OCI-LY3 (cell line): Measurements from ENCODE around the gene DZIP1L.

ENCODE experiments used
- H2AFZ ChIP-seq: fragments of 200-600, 300-600 bp; shearing (Covaris generic); 2 replicates; pipeline ENCODE4 v1.6.0; 2014; ENCODE audit warnings: antibody characterized with exemption, low read depth, low read length
- H3K27ac ChIP-seq: fragments of 200-600, 300-600 bp; sonication (generic); 2 replicates; pipeline ENCODE4 v1.5.1; 2014; ENCODE audit warnings: mild to moderate bottlenecking, low read length, moderate library complexity, mixed read lengths
- H3K27me3 ChIP-seq: fragments of 200-600, 300-600 bp; sonication (generic); 2 replicates; pipeline ENCODE4 v1.6.1; 2014; ENCODE audit warnings: low read depth, low read length, mixed read lengths
- H3K36me3 ChIP-seq: fragments of 200-600, 300-600 bp; sonication (generic); replicated peaks from 2 replicates; pipeline ENCODE3; 2014; ENCODE audit warnings: low read depth, low read length, mixed read lengths
- H3K4me1 ChIP-seq: fragments of 300-600, 200-600 bp; sonication (generic); 2 replicates; pipeline ENCODE4 v1.6.1; 2014; ENCODE audit warnings: low read length, mixed read lengths
- H3K4me2 ChIP-seq: fragments of 200-600, 300-600 bp; sonication (generic); 2 replicates; pipeline ENCODE4 v1.6.1; 2014; ENCODE audit warnings: low read length, mixed read lengths
- H3K4me3 ChIP-seq: fragments of 300-600, 200-600 bp; sonication (generic); 2 replicates; pipeline ENCODE4 v1.5.1; 2014; ENCODE audit warnings: antibody characterized with exemption, mild to moderate bottlenecking, low read length, moderate library complexity
- H3K79me2 ChIP-seq: fragments of 300-600, 200-600 bp; shearing (Covaris generic); 2 replicates; pipeline ENCODE4 v1.6.1; 2014; ENCODE audit warnings: mild to moderate bottlenecking, low read length, mixed read lengths
- H3K9ac ChIP-seq: fragments of 300-600, 200-600 bp; shearing (Covaris generic); 2 replicates; pipeline ENCODE4 v1.6.0; 2014; ENCODE audit warnings: mild to moderate bottlenecking, low read length, moderate library complexity
- H3K9me3 ChIP-seq: fragments of 200-600, 300-600 bp; shearing (Covaris generic); 2 replicates; pipeline ENCODE4 v1.6.1; 2014; ENCODE audit warnings: low read length, mixed read lengths; ENCODE audit not compliant: insufficient read depth
- H4K20me1 ChIP-seq: fragments of 200-600, 300-600 bp; sonication (generic); 2 replicates; pipeline ENCODE4 v1.6.1; 2016; ENCODE audit warnings: low read length, mixed read lengths; ENCODE audit not compliant: insufficient read depth
- CTCF ChIP-seq: fragments of 200-600, 300-600 bp; sonication (generic); IDR thresholded peaks from 2 replicates; pipeline ENCODE4 v1.5.1; 2014; ENCODE audit warnings: antibody characterized with exemption, low read length, low read depth
- EZH2phosphoT487 ChIP-seq: fragments of 200-600 bp; shearing (Covaris generic); IDR thresholded peaks from 2 replicates; pipeline ENCODE4 v1.6.1; 2018; ENCODE audit warnings: antibody characterized with exemption, mixed run types, low read depth

DZIP1L gene

GRCh38 chr3:138066383-138066782 is 49.0 kb downstream of the DZIP1L start:
- no peak for TF ChIP-seq CTCF
- TF ChIP-seq EZH2phosphoT487, result no peak

GRCh38 chr3:138065949-138066348 is 49.5 kb downstream of the DZIP1L start:
- H3K36me3 ChIP-seq, result no peaks in the 10 kb centered on the region
- H2AFZ ChIP-seq, result no peak overlapping the region
- no peak overlapping the region for H3K4me3 ChIP-seq
- no peak for TF ChIP-seq CTCF
- no peaks in the 10 kb centered on the region for H3K79me2 ChIP-seq
- peaks cover 11% of the 10 kb centered on the region for H3K4me1 ChIP-seq
- H3K4me2 ChIP-seq, result no peak overlapping the region
- no peak overlapping the region for H3K9ac ChIP-seq
- H3K27ac ChIP-seq, result no peak overlapping the region
- peaks cover 13% of the 10 kb centered on the region; the same call in 1 of the 2 replicates for H3K27me3 ChIP-seq
- H4K20me1 ChIP-seq, result no peaks in the 10 kb centered on the region
- H3K9me3 ChIP-seq, result no peaks in the 10 kb centered on the region

More at GRCh38 chr3:138066383-138066782, 49.0 kb downstream of the DZIP1L start:
- Histone ChIP-seq H2AFZ (no peak overlapping the region), H3K79me2 (no peaks in the 10 kb centered on the region), H3K27ac (no peak overlapping the region), H3K4me2 (no peak overlapping the region), H3K27me3 (peaks cover 17% of the 10 kb centered on the region; the same call in 1 of the 2 replicates), H3K9ac (no peak overlapping the region), H3K4me3 (no peak overlapping the region), H4K20me1 (no peaks in the 10 kb centered on the region), H3K4me1 (peaks cover 8% of the 10 kb centered on the region), H3K9me3 (no peaks in the 10 kb centered on the region), H3K36me3 (no peaks in the 10 kb centered on the region)

- Histone ChIP-seq H3K27me3 (0 out of 2 replicates have a peak, but pooled peaks cover 3% of the 10 kb centered on the region), H3K4me1 (peaks cover 16% of the 10 kb centered on the region), H3K4me3 (no peak overlapping the region), H3K9me3 (no peaks in the 10 kb centered on the region), H3K4me2 (no peak overlapping the region), H3K27ac (no peak overlapping the region), H3K9ac (no peak overlapping the region), H4K20me1 (no peaks in the 10 kb centered on the region), H3K79me2 (no peaks in the 10 kb centered on the region), H2AFZ (no peak overlapping the region), H3K36me3 (no peaks in the 10 kb centered on the region)
- TF ChIP-seq CTCF (no peak), EZH2phosphoT487 (no peak)
These were observed 52.0 kb downstream of the DZIP1L start for GRCh38 chr3:138063416-138063815.

GRCh38 chr3:138062626-138063025 is 52.8 kb downstream of the DZIP1L start:
- Histone ChIP-seq H4K20me1 (no peaks in the 10 kb centered on the region), H3K4me1 (peaks cover 16% of the 10 kb centered on the region), H3K79me2 (no peaks in the 10 kb centered on the region), H2AFZ (no peak overlapping the region), H3K27ac (no peak overlapping the region), H3K4me2 (no peak overlapping the region), H3K9me3 (no peaks in the 10 kb centered on the region), H3K4me3 (no peak overlapping the region), H3K9ac (no peak overlapping the region), H3K36me3 (no peaks in the 10 kb centered on the region), H3K27me3 (0 out of 2 replicates have a peak, but pooled peaks cover 3% of the 10 kb centered on the region)
- TF ChIP-seq EZH2phosphoT487 (no peak), CTCF (no peak)
